ENCODE measurements around the gene AGPAT4. TPM values are rescaled to one million over a fixed set of nuclear protein-coding genes. Genes with fewer than 3 reads are reported as not detected.

The AGPAT4 gene
- total RNA-seq, 1 experiment from 2014 or later = 5.8 TPM

DNA sequence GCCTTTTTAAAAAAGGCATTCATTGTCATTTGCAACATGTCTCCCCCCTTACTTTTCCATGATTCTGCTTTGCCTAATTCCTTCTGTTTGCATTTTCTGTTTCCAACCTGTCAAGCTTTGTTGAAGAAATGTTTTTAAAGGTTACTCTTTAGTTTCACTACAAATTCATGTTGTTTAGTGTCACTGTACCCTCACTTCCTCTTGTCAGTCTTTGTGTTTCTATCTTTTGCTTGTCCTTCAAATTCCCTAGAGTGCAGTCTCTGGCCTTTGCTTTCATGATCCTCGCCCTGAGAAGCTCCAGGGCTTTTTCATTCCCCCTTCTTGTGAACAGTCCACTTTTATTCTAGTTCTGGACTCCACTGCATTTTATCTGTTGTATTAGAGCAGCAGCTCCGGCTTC, 191.6 kb downstream of the AGPAT4 start:
- no peak for DNase-seq
- Histone ChIP-seq H3K36me3 (peaks cover 36% of the 10 kb centered on the region), H3K9me3 (no peaks in the 10 kb centered on the region), H3K27me3 (no peaks in the 10 kb centered on the region), H3K4me3 (no peak overlapping the region)

GRCh38 chr6:161080263-161080970, 193.4 kb downstream of the AGPAT4 start:
- Histone ChIP-seq H3K4me3 (no peak overlapping the region), H3K9me3 (no peaks in the 10 kb centered on the region), H3K27me3 (no peaks in the 10 kb centered on the region), H3K36me3 (peaks cover 36% of the 10 kb centered on the region)
- no peak for DNase-seq

All from MG63 (cell line).